HPDE6-E6E7 (cell line): ENCODE measurements around the gene ZBED3.
A peak's percentile ranks its signal among the peaks of the same experiment; 100 is the strongest.
"Not testable (repeated sequence)": the region's sequence is repeated elsewhere in the genome, so short reads cannot be mapped to it uniquely, and the experiment has no call there.

Experiments used
- DNase-seq: peaks from one replicate; pipeline ENCODE4 v3.0.0; 2011; ENCODE audit warnings: missing footprints; ENCODE audit errors: extremely low spot score

Gene ZBED3, protein sequence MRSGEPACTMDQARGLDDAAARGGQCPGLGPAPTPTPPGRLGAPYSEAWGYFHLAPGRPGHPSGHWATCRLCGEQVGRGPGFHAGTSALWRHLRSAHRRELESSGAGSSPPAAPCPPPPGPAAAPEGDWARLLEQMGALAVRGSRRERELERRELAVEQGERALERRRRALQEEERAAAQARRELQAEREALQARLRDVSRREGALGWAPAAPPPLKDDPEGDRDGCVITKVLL

GRCh38 chr5:77086689-77087483, at the start of gene ZBED3:
ZBED3 (minus strand) TSS chr5:77087285; CDS start chr5:77077878, 9,407 bp downstream.
- peak; percentile 49 for DNase-seq

DNA sequence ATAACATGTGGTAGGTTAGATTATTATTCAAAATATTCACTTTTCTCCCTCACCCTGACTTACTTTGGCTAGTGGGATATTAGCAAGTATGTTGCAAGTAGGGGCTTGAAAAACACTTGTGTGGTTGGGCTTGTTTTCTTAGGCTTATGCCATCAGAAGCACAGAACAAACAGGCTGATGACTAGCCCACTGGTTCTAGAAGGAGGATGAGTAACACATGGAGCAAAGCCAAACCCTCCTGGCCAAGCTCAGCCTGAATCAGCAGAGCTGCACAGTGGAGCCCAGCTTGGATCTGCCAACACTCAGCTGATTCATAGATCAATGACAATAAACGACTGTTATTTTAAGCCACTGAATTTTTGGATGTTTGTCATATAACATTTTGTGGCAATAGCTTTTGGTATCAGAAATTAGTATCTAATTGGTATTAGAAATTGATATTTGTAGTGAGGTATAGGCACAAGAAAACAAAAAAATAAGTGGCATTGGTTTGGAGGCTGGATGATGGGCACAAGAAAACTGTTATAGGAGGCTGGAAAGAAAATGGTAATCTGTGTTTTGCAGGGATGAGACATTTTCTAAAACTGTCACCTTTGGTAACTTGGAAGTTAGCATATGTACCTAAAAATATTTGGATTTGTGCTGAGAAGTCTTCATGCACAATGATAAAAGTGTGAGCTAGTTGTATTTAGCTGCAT, 46.1 kb upstream of the ZBED3 start:
- DNase-seq = peak; percentile 98

GRCh38 chr5:77131361-77131760, 44.3 kb upstream of the ZBED3 start:
- no peak for DNase-seq

GRCh38 chr5:77129391-77129990, 42.4 kb upstream of the ZBED3 start:
- DNase-seq = peak; percentile 16

DNA sequence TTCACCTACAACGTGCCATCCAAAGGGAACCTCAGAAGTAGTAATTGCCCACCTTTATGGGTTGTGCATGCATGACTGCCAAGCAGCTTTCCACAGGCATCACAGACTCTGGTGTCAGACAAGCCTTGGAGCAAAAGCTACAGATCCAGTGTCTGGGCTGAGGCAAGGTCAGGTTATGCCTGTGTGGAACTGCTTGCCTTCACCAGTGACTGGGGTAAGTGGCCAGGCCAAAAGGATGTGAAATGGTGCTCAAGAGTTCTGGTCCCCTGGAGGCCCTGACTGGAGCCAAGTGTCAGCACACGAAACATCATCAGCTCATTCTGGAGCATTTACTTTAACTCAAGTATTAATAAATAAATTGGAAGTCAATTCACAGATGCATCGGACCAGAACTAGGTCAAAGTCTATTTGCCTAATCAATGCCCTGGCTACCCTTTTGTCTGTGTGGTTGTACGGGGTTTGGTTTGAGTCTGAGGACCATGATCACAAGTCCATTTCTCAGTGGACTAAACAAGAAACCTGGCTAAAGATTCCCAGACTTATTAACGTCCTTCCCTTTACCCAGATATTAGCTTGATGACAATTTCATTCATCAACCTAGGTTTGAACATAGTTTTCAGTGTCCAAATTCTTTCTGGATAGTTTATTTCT, 41.5 kb upstream of the ZBED3 start:
- DNase-seq = no peak

- DNase-seq = no peak
Measured at GRCh38 chr5:77123057-77123456, 36.0 kb upstream of the ZBED3 start.

DNA sequence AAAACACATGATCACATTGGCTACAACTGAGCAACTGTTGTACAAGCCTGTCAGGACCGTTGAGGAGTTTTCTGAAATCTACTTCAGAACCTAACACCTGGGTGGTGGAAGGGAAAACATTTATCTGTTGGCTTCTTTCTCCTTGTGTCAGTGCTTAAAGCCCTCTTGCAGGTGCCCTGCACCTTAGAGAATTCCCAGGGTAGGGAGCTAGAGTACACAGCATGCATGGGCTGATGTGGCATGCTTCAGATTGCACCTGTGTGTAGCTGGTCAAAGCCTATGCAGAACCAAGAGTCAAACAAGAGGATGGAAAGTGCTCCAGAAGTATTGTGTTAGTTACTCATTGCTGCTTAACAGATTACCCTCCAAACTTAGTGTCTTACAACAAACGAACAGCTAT, 33.6 kb upstream of the ZBED3 start:
- no peak for DNase-seq

DNA sequence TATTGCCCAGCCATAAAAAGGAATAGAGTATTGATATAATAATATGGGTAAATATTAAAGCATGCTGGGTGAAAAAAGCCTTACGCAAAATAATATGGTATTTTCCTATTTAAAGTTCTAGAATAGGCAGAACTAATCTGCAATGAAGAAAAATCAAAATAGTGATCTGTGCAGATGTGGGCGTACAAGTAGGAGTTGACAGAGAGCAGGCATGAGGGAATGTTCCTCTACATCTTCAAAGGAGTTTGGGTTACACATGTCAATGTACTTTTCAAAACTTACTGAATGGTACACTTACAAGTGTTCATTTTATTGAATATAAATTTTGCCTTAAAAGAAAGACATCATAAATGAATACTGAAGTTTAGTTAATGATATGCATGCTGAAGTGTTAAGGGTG, 33.0 kb upstream of the ZBED3 start:
- DNase-seq = no peak

DNA sequence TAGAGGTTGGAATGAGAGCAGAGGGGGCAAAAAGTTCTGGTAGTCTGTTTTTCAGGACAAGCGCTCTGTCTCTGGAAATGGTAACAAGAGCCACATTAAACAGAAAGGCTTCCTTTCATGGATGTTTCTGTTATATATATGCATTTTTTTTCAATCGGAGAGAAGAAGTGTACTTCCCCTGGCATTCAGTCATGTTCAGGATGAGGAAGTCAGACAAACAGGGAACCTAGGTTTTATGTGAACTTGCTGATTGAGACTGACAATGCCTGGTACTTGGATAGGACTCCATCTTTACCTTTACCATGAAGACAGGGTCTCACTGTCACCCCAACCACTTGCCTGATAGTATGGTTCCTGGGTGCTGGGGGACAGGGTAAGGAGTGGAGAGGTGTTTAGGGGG, 30.1 kb upstream of the ZBED3 start:
- DNase-seq = no peak

- not testable (repeated sequence) for DNase-seq
Measured at GRCh38 chr5:77107035-77107434, 19.9 kb upstream of the ZBED3 start.

DNA sequence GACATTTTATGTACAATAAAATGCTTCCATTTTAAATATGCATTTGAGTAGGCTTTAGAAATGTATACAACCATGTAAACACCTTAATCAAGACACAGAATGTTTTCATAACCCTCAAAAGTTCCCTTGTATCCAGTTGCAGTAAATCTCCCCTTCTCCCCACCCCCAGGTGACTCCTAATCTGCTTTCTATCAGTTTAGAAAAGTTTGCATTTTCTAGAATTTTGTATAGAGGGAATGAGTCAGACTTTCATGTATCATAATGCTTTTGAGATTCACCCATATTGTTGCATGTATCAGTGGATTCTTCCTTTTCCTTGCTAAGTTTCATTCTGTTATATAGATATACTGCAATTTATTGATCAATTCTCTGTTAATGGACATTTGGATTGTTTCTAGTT, 17.7 kb upstream of the ZBED3 start:
- no peak for DNase-seq

- no peak for DNase-seq
Measured at GRCh38 chr5:77103457-77103856, 16.4 kb upstream of the ZBED3 start.

DNA sequence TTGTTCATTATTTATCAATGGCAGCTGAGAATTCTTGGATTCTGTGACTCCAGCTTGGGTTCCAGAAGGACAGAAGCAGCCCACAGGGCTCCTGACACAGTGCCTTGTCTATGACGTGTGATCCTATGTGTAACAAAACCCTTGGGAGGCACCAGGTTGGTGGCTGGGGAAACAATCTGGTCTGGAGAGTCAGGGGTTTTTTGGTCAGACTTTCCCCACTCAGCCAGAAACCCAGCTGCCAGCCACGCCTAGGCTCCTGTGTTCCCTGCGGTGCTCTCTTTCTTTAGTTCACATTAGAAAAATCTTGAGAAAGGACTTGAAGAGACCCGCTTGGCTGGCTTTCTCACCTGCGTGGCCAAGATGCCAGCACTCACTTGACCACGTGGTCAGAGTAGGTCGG, 15.5 kb upstream of the ZBED3 start:
- DNase-seq = no peak

GRCh38 chr5:77101298-77101697, 14.2 kb upstream of the ZBED3 start:
- DNase-seq = peak; percentile 17

DNA sequence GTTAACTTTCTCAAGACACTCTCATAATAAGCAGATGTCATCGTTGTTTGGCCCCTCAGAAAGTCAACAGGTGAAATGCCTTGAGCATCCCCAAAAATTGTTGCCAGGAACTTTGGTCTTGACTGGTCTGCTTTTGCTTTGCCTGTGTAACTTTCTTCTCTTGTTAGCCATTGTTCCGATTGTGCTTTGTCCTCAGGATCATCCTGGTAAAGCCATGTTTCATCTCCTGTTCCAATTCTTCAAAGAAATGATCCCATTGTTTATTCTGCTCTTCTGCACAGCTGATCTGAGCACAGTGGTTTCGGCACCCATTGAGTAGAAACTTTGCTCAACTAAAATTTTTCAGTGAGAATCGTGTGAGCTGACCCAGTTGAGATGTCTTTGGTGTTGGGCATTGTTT, 8.1 kb upstream of the ZBED3 start:
- no peak for DNase-seq

- no peak for DNase-seq
Measured at GRCh38 chr5:77087484-77088261, 588 bp upstream of the ZBED3 start.

DNA sequence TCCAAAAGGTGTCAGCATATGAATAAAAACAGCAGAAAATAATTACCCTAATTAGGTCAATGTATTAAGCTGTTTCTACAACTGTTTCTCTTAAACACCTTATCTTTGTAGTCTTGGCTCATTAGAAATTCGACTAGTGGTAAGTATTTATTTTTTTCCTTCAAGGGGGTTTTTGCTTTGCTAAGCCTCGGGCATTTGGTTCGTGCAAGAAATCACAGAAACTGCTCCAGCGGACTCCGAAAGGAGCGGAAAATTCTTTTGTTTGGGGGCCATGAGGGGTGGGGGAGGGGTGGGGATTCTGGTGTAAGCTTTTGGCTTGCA, 757 bp downstream of the ZBED3 start:
- DNase-seq = no peak

GRCh38 chr5:77083088-77083487, 4.0 kb downstream of the ZBED3 start:
- DNase-seq = no peak

DNA sequence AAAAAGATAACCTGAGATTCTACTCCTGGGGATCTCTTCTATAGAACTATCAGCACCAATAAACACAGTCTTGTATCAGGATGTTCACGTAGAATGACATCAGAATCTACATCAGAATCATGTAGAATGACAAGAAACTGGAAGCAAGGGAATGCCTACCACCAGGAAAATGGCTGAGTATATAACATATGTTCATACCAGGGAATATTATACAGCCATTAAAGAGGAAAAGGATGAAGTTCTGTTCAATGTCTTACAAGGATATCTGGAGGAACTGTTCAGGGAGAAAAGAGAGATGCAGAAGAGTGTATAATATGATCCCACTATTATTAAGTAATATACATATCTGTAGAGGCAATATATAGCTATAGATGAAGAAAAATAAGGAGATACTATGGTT, 4.8 kb downstream of the ZBED3 start:
- no peak for DNase-seq

GRCh38 chr5:77080905-77081304, 6.2 kb downstream of the ZBED3 start:
- no peak for DNase-seq

GRCh38 chr5:77080479-77080878, 6.6 kb downstream of the ZBED3 start:
- DNase-seq = not testable (repeated sequence)
